ENCODE measurements around the gene TPR.
A peak's percentile ranks its signal among the peaks of the same experiment; 100 is the strongest.
"Not testable (repeated sequence)": the region's sequence is repeated elsewhere in the genome, so short reads cannot be mapped to it uniquely, and the experiment has no call there.

Gene TPR

DNA sequence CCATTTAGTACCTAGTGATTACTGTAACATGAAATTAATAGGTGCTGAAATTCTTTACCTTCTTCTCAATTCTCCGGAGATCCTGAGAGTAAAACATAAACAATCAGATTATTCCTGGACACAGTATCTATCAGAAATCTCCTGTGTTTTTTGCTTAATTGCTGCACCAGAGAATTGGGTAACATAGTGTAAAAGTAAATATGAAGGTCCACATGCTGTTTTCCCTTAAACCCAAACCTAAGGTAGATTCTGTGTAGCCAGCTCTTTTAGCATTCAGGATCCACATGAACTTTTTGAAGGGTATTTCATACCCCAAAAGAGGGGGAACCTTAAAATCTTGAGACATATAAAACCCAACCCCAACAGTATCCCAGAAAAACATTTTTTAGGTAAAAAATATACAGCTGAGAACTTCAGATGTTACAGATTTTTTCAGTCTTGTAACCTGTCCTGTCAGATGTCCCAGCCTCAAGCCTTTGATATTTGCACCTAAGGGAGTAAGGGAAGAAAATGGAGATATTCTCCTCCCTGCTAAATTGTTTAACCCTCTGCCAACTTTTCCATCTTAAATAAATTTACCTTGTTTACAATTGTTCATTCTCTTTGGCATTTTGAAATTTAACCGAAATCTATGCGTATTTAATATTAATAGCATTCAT lies 11.8 kb upstream of the TPR start:
- TF ChIP-seq SUZ12 (IDR thresholded peaks at IDR 0.05; ENCODE audit: extremely low read depth, insufficient read depth, insufficient read length) (no peak), YY1 (IDR thresholded peaks at IDR 0.05; ENCODE audit: insufficient read depth, insufficient read length) (no peak), ZNF274 (IDR thresholded peaks at IDR 0.05; ENCODE audit: low read depth, low read length) (no peak)
- Histone ChIP-seq H3K9me3 (ENCODE audit: insufficient read depth, low read length) (no peaks in the 10 kb centered on the region), H3K27me3 (ENCODE audit: insufficient read depth, insufficient read length) (no peaks in the 10 kb centered on the region), H3K4me1 (ENCODE audit: insufficient read depth, insufficient read length) (no peaks in the 10 kb centered on the region), H3K36me3 (ENCODE audit: insufficient read depth, insufficient read length, low read length) (peaks cover 97% of the 10 kb centered on the region), H3K9ac (ENCODE audit: insufficient read length, low read depth) (no peak overlapping the region), H3K4me3 (ENCODE audit: insufficient read length, low read depth) (no peak overlapping the region)
- DNase-seq (ENCODE audit: low read depth, low spot score): no peak

DNA sequence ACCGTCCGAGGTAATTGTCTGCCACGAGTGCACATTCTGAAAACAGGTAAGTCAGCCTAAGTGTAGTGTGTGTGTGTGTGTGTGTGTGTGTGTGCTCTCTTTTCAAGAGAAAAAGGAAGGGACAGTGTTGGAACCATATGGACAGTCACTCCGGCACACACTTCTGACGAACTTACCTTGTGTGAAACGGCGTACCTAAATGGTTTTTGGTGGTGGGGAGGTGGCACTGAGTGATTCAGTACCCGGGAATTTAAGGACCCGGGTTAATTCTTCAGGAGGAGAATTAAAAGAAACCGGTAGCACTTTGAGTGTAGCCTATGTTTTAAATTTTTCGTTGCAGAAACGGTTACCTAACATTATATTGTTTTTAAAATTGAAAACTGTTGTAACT lies 871 bp upstream of the TPR start:
- Histone ChIP-seq H3K36me3 (ENCODE audit: insufficient read depth, insufficient read length, low read length) (peaks cover 51% of the 10 kb centered on the region), H3K4me1 (ENCODE audit: insufficient read depth, insufficient read length) (no peaks in the 10 kb centered on the region), H3K9me3 (ENCODE audit: insufficient read depth, low read length) (peaks cover 11% of the 10 kb centered on the region), H3K9ac (ENCODE audit: insufficient read length, low read depth) (peak overlapping the region; percentile 90), H3K4me3 (ENCODE audit: insufficient read length, low read depth) (peak overlapping the region; percentile 85), H3K27me3 (ENCODE audit: insufficient read depth, insufficient read length) (no peaks in the 10 kb centered on the region)
- TF ChIP-seq YY1 (IDR thresholded peaks at IDR 0.05; ENCODE audit: insufficient read depth, insufficient read length) (no peak), SUZ12 (IDR thresholded peaks at IDR 0.05; ENCODE audit: extremely low read depth, insufficient read depth, insufficient read length) (no peak), ZNF274 (IDR thresholded peaks at IDR 0.05; ENCODE audit: low read depth, low read length) (no peak)
- no peak for DNase-seq (ENCODE audit: low read depth, low spot score)

DNA sequence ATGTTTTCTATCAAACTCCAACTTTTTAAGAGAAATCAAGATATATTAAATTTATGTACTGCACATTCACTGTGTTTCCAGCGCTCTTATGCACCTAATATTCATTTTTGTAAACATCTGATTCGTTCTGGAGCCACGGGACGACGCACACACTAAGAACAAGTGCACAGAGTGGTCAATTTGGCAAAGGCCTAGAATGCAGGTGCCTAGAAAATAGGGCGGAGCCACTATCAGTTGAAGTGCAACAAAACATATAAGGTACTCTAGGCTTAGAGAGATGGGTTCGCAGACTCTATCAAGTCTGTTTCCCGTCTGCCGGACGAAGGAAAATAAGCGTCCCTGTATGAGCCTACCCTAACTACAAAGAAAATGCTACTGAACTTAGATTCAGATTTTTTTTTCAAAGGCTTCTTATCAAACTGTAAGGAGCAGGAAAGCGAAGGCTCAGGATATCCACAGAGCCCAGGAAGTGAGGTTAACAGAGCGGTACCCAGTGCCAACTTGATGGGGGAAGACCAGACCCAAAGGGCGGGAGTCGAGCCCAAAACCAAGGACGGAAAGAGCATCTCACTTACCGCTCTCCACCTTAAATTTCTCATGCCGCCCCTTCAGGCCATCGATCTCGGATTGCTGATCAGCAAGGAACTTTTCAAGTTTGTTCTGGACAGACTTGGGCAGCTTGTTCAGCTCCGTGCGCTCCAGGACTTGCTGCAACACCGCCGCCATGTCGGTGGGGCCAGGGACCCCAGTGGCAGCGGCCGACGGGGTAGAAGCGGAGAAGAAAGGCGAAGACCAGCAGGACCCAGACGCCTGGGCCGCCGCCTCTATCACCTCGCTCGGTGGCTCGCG lies 526 bp downstream of the TPR start:
- Histone ChIP-seq H3K4me3 (ENCODE audit: insufficient read length, low read depth) (peak overlapping the region; percentile 85), H3K36me3 (ENCODE audit: insufficient read depth, insufficient read length, low read length) (peaks cover 51% of the 10 kb centered on the region), H3K27me3 (ENCODE audit: insufficient read depth, insufficient read length) (no peaks in the 10 kb centered on the region), H3K9me3 (ENCODE audit: insufficient read depth, low read length) (peaks cover 11% of the 10 kb centered on the region), H3K9ac (ENCODE audit: insufficient read length, low read depth) (peak overlapping the region; percentile 90), H3K4me1 (ENCODE audit: insufficient read depth, insufficient read length) (no peaks in the 10 kb centered on the region)
- no peak for TF ChIP-seq SUZ12 (IDR thresholded peaks at IDR 0.05; ENCODE audit: extremely low read depth, insufficient read depth, insufficient read length)
- peak; percentile 15 for DNase-seq (ENCODE audit: low read depth, low spot score)

DNA sequence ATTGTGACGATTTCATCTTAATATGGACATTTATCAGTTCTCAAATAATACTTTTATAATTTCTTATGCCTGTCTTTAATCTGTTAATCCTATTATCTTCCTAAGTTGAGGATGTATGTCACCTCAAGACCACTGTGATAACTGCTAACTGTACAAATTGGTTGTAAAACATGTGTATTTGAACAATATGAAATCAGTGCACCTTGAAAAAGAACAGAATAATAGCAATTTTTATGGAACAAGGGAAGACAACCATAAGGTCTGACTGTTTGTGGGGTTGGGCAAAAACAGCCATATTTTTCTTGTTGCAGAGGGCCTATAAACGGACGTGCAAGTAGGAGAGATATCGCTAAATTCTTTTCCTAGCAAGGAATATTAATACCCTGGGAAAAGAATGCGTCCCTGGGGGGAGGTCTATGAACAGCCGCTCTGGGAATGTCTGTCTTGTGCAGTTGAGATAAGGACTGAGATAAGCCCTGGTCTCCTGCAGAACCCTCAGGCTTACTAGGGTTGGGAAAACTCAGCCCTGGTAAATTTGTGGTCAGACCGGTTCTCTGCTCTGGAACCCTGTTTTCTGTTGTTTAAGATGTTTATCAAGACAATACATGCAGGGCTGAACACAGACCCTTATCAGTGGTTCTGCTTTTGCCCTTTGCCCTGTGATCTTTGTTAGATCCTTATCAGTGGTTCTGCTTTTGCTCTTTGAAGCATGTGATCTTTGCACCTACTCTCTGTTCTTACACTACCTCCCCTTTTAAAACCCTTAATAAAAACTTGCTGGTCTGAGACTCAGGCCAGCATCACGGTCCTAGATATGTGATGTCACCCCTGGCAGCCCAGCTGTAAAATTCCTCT lies 27.0 kb downstream of the TPR start:
- H3K9me3 ChIP-seq (ENCODE audit: insufficient read depth, low read length); DNase-seq (ENCODE audit: low read depth, low spot score); H3K27me3 ChIP-seq (ENCODE audit: insufficient read depth, insufficient read length); H3K4me1 ChIP-seq (ENCODE audit: insufficient read depth, insufficient read length); H3K4me3 ChIP-seq (ENCODE audit: insufficient read length, low read depth); H3K9ac ChIP-seq (ENCODE audit: insufficient read length, low read depth): not testable (repeated sequence)
- H3K36me3 ChIP-seq (ENCODE audit: insufficient read depth, insufficient read length, low read length): peaks cover 99% of the 10 kb centered on the region

DNA sequence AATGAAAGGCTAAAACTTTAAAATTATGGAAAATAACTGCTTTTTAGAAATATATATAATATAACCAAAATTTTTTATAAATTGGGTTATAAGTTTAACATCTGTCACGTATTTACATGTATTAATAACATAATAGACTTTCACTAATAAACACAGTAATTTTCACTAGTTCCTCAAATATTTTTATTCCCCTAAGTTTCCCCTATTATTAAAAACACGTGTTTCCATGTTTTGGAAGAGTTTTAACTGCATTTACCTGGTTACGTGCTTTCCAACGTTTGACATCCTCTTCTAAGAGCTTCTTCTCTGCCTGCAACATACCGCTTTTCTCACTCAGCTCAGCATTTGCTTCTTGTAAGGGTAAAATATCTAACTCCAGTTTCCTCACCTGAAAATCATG lies 34.3 kb downstream of the TPR start:
- no peak for DNase-seq (ENCODE audit: low read depth, low spot score)
- H3K27me3 ChIP-seq (ENCODE audit: insufficient read depth, insufficient read length): no peaks in the 10 kb centered on the region
- no peak overlapping the region for H3K4me3 ChIP-seq (ENCODE audit: insufficient read length, low read depth)
- no peak overlapping the region for H3K9ac ChIP-seq (ENCODE audit: insufficient read length, low read depth)
- TF ChIP-seq SUZ12 (IDR thresholded peaks at IDR 0.05; ENCODE audit: extremely low read depth, insufficient read depth, insufficient read length) (no peak), YY1 (IDR thresholded peaks at IDR 0.05; ENCODE audit: insufficient read depth, insufficient read length) (no peak), ZNF274 (IDR thresholded peaks at IDR 0.05; ENCODE audit: low read depth, low read length) (no peak)
- H3K4me1 ChIP-seq (ENCODE audit: insufficient read depth, insufficient read length): no peaks in the 10 kb centered on the region
- H3K36me3 ChIP-seq (ENCODE audit: insufficient read depth, insufficient read length, low read length): peaks cover 96% of the 10 kb centered on the region
- no peaks in the 10 kb centered on the region for H3K9me3 ChIP-seq (ENCODE audit: insufficient read depth, low read length)

DNA sequence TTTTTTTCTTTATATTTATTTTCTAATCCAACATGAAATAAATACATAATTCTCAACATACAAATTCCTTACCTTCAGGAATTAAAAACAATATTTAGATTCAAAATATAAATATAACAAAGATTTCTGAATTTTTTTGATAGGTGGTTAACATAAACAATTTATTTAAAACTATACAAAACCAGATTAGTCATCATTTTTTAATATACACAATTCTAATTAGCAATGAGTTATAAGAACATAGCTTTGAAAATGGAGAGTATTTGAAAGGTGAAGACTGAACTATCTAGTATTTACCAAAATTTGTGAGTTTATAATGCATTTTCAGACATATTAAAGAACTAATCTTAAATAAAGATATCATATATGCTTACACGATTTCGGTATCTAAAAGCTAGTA lies 37.5 kb downstream of the TPR start:
- Histone ChIP-seq H3K36me3 (ENCODE audit: insufficient read depth, insufficient read length, low read length) (peaks cover 96% of the 10 kb centered on the region), H3K4me3 (ENCODE audit: insufficient read length, low read depth) (no peak overlapping the region), H3K4me1 (ENCODE audit: insufficient read depth, insufficient read length) (no peaks in the 10 kb centered on the region), H3K27me3 (ENCODE audit: insufficient read depth, insufficient read length) (no peaks in the 10 kb centered on the region), H3K9ac (ENCODE audit: insufficient read length, low read depth) (no peak overlapping the region), H3K9me3 (ENCODE audit: insufficient read depth, low read length) (no peaks in the 10 kb centered on the region)
- DNase-seq (ENCODE audit: low read depth, low spot score): no peak
- TF ChIP-seq SUZ12 (IDR thresholded peaks at IDR 0.05; ENCODE audit: extremely low read depth, insufficient read depth, insufficient read length) (no peak), YY1 (IDR thresholded peaks at IDR 0.05; ENCODE audit: insufficient read depth, insufficient read length) (no peak), ZNF274 (IDR thresholded peaks at IDR 0.05; ENCODE audit: low read depth, low read length) (no peak)

DNA sequence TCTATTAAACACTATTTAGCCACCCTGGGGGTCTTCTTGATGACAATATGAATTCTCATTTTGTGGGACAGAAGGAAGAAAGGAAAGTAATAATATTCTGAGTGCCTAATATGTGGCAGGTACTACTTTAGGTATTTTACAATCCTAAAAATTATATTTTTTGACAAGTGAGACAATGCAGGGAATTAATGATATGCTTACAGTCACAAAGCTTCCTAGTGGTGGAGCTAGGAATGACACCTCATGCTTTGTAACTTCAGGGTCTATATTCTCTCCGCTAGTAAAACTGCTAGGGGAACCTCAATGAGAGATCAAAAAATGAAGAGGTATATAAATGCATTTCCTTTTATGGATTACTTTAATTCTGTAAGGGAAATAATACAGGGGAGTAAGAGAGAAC lies 44.3 kb downstream of the TPR start:
- Histone ChIP-seq H3K9ac (ENCODE audit: insufficient read length, low read depth) (no peak overlapping the region), H3K36me3 (ENCODE audit: insufficient read depth, insufficient read length, low read length) (peaks cover 95% of the 10 kb centered on the region), H3K27me3 (ENCODE audit: insufficient read depth, insufficient read length) (no peaks in the 10 kb centered on the region), H3K4me3 (ENCODE audit: insufficient read length, low read depth) (no peak overlapping the region), H3K4me1 (ENCODE audit: insufficient read depth, insufficient read length) (no peaks in the 10 kb centered on the region), H3K9me3 (ENCODE audit: insufficient read depth, low read length) (no peaks in the 10 kb centered on the region)
- TF ChIP-seq ZNF274 (IDR thresholded peaks at IDR 0.05; ENCODE audit: low read depth, low read length): no peak
- no peak for TF ChIP-seq SUZ12 (IDR thresholded peaks at IDR 0.05; ENCODE audit: extremely low read depth, insufficient read depth, insufficient read length)
- TF ChIP-seq YY1 (IDR thresholded peaks at IDR 0.05; ENCODE audit: insufficient read depth, insufficient read length): no peak
- DNase-seq (ENCODE audit: low read depth, low spot score): peak; percentile 30
